GM12892 (cell line): ENCODE results near the gene PTPRN2. TPM values are rescaled to one million over a fixed set of nuclear protein-coding genes. Genes with fewer than 3 reads are reported as not detected.
"Not testable (repeated sequence)": the region's sequence is repeated elsewhere in the genome, so short reads cannot be mapped to it uniquely, and the experiment has no call there.

ENCODE experiments used
- DNase-seq: peaks from one replicate; pipeline ENCODE4 v3.0.0; 2011; ENCODE audit not compliant: insufficient read length
- FAIRE-seq: peaks from 2 replicates; lab custom pipeline; 2011; peaks lifted over from hg19 to GRCh38; lab: Jason Lieb, UNC
- POLR2A ChIP-seq: IDR thresholded peaks from 2 replicates; pipeline ENCODE4 v1.6.1; 2011; ENCODE audit warnings: low read depth, low read length, control low read depth
- POLR2AphosphoS5 ChIP-seq: IDR thresholded peaks from 2 replicates; pipeline ENCODE4 v1.6.1; 2011; ENCODE audit warnings: low read depth, low read length, control low read depth
- TAF1 ChIP-seq: IDR thresholded peaks from 2 replicates; pipeline ENCODE4 v1.6.1; 2011; ENCODE audit warnings: low read depth, mild to moderate bottlenecking, control low read depth, low read length, borderline replicate concordance
- polyA plus RNA-seq: library from polyadenylated mRNA; unstranded; fragments of >200 nt; gene quantifications from one replicate; pipeline ENCODE4 v1.2.1, GENCODE V29; 2012; ENCODE audit warnings: missing spikeins, inconsistent platforms; ENCODE audit not compliant: missing spikeins

Gene PTPRN2
- 0.66 TPM for polyA plus RNA-seq

DNA sequence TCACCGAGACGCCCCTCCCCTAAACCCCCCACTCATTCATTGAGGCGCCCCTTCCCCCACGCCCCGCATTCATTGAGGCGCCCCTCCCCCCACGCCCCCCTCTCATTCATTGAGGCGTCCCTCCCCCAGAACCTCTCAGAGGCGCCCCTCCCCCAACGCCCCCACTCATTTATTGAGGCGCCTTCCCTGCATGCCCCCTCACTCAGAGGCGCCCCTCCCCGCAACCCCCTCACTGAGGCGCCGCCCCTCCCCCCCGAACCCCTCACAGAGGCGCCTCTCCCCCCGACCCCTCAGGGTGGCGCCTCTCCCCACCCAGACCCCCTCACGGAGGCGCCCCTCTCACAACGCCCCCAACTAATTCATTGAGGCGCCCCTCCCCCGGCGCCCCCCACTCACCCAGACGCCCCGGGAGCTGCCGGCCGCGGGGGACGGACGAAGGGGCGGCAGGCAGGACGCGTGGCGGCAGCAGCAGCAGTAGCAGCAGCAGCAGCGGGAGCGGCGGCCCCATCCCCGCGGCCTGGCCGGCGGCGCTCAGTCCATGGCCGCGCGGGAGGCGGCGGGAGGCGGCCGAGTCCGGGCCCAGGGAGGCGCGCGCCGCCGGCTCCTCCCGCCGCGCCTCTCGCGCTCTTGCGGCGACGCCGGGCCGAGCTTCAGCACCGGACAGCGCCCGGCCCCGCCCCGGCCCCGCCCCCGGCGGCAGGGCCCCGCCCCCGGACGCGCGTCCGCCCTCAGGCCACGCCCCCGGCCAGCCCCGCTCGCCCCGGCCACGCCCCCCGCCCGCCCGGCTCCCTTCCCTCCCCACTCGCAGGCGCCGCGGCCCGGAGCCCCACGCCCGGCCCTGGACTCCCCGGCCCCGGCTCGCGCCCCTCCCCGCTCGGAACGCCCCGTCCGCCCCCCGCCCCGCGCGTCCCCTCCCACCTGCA, at the start of gene PTPRN2:
Gene PTPRN2, minus strand, starts transcription at position 662 of the 923 bp plus-strand sequence.
- peak; percentile 48 for DNase-seq
- TF ChIP-seq TAF1 = no peak
- TF ChIP-seq POLR2A = no peak
- no peak for TF ChIP-seq POLR2AphosphoS5

DNA sequence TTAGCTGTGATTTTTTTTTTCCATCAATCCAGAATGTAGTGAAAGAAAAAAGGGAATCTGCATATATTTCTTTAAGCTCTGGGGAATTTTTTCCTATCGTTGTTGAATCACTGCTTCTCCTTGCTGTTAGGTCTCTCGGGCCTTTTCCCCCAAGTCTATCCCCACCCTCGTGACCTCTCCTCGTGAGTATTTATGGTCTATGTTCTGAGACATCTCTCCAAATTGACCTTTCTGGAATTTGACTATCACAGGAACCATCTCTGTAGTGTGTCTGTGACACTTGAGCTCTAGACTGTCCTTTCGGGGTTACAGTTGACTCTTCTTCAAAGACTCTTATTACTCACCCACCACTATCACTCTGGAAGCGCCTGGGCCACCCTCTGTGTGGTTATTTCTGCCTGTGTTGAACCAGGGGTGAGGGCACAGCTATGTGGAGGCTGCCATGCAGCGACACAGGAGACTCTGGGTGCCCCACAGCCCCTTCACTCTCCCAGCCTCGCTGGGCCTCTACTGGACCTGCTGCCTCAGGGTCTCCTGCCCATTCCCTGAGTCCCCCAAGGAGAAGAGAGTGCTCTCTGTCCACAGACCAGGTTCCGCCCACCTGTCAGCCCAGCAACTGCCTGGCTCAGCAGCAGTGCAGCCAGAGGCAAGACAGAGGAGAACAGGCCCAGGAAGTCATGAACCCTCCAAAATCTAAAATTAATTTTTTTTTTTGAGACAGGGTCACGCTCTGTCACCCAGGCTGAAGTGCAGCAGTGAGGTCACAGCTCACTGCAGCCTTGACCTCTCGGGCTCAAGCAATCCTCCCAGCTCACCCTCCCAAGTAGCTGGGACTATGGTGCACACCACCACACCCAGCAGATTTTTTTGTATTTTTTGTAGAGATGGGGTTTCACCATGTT, 45.7 kb upstream of the PTPRN2 start:
- 0 out of 2 replicates have a peak, but pooled peaks have one; percentile 17 for TF ChIP-seq POLR2AphosphoS5
- no peak for TF ChIP-seq POLR2A
- TF ChIP-seq TAF1 = no peak
- no peak for FAIRE-seq
- no peak for DNase-seq

More for the DNA sequence above, at the start of gene PTPRN2:
- no peak for FAIRE-seq

GRCh38 chr7:158631574-158632195, 44.1 kb upstream of the PTPRN2 start:
- DNase-seq = no peak
- no peak for FAIRE-seq
- TF ChIP-seq POLR2AphosphoS5 = no peak
- TF ChIP-seq TAF1 = no peak
- TF ChIP-seq POLR2A = no peak

- FAIRE-seq, DNase-seq: not testable (repeated sequence)
Measured at GRCh38 chr7:158626289-158626688, 38.7 kb upstream of the PTPRN2 start.

DNA sequence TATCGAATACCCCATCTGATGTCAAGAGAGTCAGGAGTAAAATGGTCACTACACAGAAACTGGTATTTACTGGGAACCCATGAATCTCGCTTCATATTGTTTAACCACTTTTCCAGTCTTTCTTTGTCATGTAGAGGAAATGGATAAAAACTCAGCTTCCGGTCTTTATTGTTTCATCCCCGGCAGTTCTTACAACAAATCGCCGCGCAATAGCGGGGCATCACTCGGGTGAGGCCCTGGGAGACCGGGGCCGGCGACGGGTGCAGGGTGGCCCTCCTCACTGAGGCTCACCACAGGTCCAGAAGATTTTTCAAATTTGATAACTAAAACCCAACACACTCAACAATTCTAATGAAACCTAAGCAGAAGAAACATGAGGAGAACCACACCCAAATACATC, 35.6 kb upstream of the PTPRN2 start:
- no peak for TF ChIP-seq TAF1
- TF ChIP-seq POLR2A = no peak
- TF ChIP-seq POLR2AphosphoS5 = no peak
- FAIRE-seq (no peak), DNase-seq (no peak)

GRCh38 chr7:158620839-158621441, 33.3 kb upstream of the PTPRN2 start:
- TF ChIP-seq TAF1 (no peak), POLR2AphosphoS5 (no peak)
- DNase-seq = no peak
- FAIRE-seq = no peak

DNA sequence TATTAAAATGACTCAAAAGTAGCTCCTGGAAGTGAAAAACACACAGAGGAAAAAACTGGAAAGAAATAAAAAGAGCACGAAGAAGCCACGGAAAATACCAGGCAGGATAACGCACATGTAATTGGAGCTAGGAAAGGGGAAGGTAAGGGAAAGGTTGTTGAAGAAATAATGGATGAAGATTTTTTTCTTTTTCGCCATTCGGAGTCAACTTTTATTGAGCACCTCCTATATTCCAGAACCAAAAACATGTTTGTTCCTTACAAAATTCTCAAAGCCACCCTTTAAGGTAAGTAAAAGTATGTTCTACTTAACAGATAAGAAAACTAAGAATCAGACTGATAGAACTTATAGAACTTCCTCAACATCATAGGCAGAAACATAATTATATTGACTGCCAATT, 32.8 kb upstream of the PTPRN2 start:
- DNase-seq (no peak), FAIRE-seq (no peak)
- no peak for TF ChIP-seq POLR2A
- TF ChIP-seq POLR2AphosphoS5 = no peak
- no peak for TF ChIP-seq TAF1

DNA sequence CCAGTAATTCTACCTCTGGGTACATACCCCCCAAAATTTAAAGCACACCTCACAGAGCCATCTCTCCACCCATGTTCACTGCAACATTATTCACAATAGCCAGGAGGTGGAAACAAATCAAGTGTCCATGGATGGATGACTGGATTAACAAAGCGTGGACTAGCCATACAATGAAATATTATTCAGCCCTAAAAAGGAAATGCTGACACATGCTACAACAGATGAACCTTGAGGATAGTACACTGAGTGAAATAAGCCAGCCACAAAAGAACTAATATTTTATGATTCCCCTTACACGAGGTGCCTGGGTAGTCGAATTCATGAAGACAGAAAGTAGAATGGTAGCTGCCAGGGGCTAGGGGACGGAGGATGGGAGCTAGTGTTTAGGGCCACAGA, 31.1 kb upstream of the PTPRN2 start:
- TF ChIP-seq TAF1 = no peak
- no peak for TF ChIP-seq POLR2A
- no peak for TF ChIP-seq POLR2AphosphoS5
- FAIRE-seq = no peak
- no peak for DNase-seq

- DNase-seq (no peak), FAIRE-seq (no peak)
- TF ChIP-seq TAF1 (no peak), POLR2A (no peak), POLR2AphosphoS5 (no peak)
Measured at GRCh38 chr7:158617737-158618128, 30.1 kb upstream of the PTPRN2 start.

GRCh38 chr7:158616050-158616449, 28.4 kb upstream of the PTPRN2 start:
- DNase-seq = no peak
- no peak for FAIRE-seq
- TF ChIP-seq POLR2A (no peak), POLR2AphosphoS5 (no peak), TAF1 (no peak)

DNA sequence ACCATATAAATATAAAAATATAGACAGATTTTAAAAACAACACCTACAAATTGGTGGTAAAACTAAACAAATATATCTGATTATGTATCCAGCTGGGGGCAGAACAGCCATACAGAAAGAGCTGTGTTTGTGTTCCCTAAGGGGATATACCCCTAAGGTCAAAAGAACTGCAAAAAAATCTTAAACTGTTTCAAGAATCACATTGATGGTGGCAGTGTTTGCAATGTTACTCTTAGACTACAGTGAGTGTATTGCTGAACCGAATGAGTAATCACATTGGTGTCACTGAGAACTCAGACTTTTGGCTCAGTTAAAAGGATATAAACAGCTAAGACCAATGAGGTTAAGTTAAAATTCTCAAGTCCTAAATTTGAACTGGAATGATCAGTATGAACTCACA, 27.1 kb upstream of the PTPRN2 start:
- TF ChIP-seq POLR2AphosphoS5 (no peak), TAF1 (no peak), POLR2A (no peak)
- FAIRE-seq = no peak
- no peak for DNase-seq

GRCh38 chr7:158613481-158613880, 25.9 kb upstream of the PTPRN2 start:
- DNase-seq (peak; percentile 28), FAIRE-seq (peak; percentile 67)
- TF ChIP-seq POLR2A (no peak), POLR2AphosphoS5 (no peak), TAF1 (no peak)
